ENCODE data around the gene PSPN. TPM values are rescaled to one million over a fixed set of nuclear protein-coding genes. Genes with fewer than 3 reads are reported as not detected.

Gene PSPN
- total and polyA plus RNA-seq, 3 experiments from 2014 or later, result 0.76 to 1.8 (median 1.6) TPM

DNA sequence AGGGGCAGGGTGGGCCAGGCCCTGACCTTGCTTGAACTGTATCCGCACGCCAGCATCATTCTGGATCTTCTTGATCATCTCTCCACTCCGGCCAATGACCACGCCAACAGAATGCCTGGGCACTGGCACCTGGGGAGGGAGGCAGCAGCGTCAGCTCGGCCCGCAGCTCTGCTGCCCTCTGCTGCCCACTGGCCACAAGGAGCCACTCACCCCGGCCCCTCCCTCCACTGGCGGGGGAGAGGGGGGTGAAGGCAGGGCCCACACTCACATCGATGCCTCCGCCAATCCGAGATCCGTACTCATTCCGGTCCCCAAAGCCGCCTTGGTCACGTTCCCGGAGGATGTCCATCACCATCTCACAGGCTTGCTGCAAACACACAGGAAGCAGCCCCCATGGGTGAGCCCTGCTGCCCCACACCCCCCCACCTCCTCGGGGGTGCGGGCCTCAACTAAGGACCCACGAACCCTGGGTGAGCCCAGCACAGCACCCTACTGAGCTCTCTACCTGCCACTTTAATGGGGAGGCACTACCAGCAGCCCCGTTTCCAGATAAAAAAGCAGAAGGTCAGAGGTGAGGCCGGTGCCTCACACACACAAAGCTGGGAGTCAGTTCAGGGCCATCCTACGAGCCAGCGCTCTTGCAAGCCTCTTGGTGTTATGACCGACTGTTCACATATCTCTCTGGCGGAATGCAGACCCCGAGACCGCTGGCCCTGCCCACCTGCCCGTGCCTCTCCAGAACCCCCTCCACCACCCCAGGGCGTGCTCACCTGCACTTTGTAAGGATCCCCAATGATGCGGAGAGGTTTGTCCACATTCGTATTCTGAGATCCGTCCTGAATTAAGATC, 42.2 kb upstream of the PSPN start:
- Histone ChIP-seq H3K4me3 (ENCODE audit: low read length) (no peak overlapping the region), H3K36me3 (ENCODE audit: insufficient read depth, low read length) (peaks cover 52% of the 10 kb centered on the region), H3K27me3 (ENCODE audit: insufficient read depth, low read length, poor library complexity, severe bottlenecking) (no peaks in the 10 kb centered on the region), H3K4me1 (ENCODE audit: insufficient read depth, low read length) (peaks cover 8% of the 10 kb centered on the region), H3K9me3 (ENCODE audit: low read length) (no peaks in the 10 kb centered on the region), H3K27ac (ENCODE audit: low read depth, low read length) (no peak overlapping the region)
- Mint-ChIP-seq H3K4me3 (peak overlapping the region in 2 of 7 donors; percentile 32 to 42), H3K27ac (no peak overlapping the region), H3K9me3 (no peaks in the 10 kb centered on the region), H3K4me1 (peaks cover 12 to 26% (median 12%) of the 10 kb centered on the region in 3 donors), H3K36me3 (peaks cover 3 to 91% (median 9%) of the 10 kb centered on the region in 3 donors), H3K27me3 (no peaks in the 10 kb centered on the region)
- ChIA-PET POLR2A (interaction anchor here (0.6 kb wide), 1 partner anchor 8 kb away, joined by 3 read pairs; no protein-coding TSS in a partner anchor), CTCF (interaction anchor here (1.3 kb wide), 1 partner anchor 20 kb away, joined by 3 read pairs; no protein-coding TSS in a partner anchor)
- DNase-seq, result no peak

DNA sequence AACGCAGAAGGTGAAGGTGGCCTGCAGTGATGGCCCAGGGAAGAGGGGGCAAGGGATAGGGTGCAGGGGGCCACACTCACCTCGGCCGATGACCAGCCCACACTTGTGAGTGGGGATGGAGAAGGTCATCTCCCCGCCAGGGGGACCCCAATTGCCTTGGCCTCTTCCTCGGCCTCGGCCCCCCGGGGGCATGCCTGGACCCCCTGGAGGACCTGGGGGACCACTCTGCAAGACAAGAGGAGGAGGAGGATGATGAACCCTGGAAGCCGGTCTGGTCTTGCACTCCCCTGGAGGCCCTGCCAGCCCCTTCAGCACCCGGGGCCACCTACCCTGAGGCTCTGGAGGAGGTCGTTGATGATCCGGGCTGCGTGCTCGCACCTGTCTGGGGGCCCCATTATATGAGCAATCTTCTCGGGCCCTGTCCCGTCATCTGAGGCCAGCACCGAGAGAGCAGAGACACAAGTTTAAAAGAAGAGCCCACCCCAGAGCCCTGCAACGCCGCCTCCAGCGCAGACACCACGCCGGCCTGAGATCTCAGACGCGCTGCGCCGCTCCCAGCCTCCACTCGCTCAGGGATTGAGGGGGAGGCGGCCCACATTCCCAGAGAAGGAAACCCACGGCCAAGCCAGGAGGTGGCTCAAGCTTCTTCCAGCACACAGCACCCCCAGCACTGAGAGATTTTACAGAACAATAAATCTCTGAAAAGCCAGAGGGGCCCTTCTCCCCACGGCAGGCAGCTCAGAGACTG, 41.1 kb upstream of the PSPN start:
- H3K9me3 Mint-ChIP-seq, result no peaks in the 10 kb centered on the region
- H3K36me3 ChIP-seq (ENCODE audit: insufficient read depth, low read length), result peaks cover 52% of the 10 kb centered on the region
- no peaks in the 10 kb centered on the region for H3K4me1 ChIP-seq (ENCODE audit: insufficient read depth, low read length)
- H3K4me3 Mint-ChIP-seq, result no peak overlapping the region
- H3K27ac ChIP-seq (ENCODE audit: low read depth, low read length), result no peak overlapping the region
- ChIA-PET CTCF (interaction anchor here (0.6 to 1.3 kb wide), 2 partner anchors 19 to 103 kb away, joined by 3 read pairs; no protein-coding TSS in a partner anchor), POLR2A (interaction anchor here (0.6 kb wide), 1 partner anchor 9 kb away, joined by 3 read pairs; no protein-coding TSS in a partner anchor)
- no peak overlapping the region for H3K4me3 ChIP-seq (ENCODE audit: low read length)
- H3K27ac Mint-ChIP-seq, result no peak overlapping the region
- no peaks in the 10 kb centered on the region for H3K27me3 ChIP-seq (ENCODE audit: insufficient read depth, low read length, poor library complexity, severe bottlenecking)
- peaks cover 1 to 15% (median 2%) of the 10 kb centered on the region in 3 donors for H3K4me1 Mint-ChIP-seq
- peaks cover 3 to 87% (median 6%) of the 10 kb centered on the region in 3 donors for H3K36me3 Mint-ChIP-seq
- no peaks in the 10 kb centered on the region for H3K27me3 Mint-ChIP-seq
- DNase-seq, result no peak
- no peaks in the 10 kb centered on the region for H3K9me3 ChIP-seq (ENCODE audit: low read length)

DNA sequence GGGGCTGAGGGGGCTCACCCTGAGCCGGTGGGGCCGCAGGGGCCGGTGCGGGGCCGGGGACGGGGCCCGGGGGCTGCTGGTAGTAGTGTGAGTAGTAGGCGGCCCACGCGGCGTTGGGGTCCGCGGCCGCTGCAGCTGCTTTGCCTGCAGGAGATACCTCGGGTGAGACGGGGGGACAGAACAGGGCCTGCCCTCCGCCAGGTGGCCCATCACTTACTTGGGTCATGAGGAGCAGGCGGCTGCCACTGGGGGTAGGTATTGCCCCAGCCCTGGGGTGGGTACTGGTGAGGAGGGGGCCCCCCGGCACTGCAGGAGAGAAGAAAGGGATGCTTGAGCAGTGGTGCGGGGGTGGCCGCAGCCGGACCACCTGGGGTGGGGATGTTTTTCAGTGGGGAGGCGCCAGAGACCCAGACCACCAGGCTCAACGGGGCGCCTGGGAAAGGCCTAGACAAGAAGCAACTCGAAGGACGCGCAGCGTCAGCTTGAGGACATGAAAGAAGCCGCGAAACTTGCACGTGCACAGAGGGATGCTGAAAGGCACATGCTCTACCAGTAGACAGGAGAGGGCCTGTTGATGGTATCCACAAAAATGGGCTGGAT, 40.0 kb upstream of the PSPN start:
- Mint-ChIP-seq H3K4me1 (peaks cover 0 to 3% (median 1%) of the 10 kb centered on the region in 3 donors), H3K36me3 (peaks cover 3 to 75% (median 5%) of the 10 kb centered on the region in 3 donors), H3K9me3 (no peaks in the 10 kb centered on the region)

DNA sequence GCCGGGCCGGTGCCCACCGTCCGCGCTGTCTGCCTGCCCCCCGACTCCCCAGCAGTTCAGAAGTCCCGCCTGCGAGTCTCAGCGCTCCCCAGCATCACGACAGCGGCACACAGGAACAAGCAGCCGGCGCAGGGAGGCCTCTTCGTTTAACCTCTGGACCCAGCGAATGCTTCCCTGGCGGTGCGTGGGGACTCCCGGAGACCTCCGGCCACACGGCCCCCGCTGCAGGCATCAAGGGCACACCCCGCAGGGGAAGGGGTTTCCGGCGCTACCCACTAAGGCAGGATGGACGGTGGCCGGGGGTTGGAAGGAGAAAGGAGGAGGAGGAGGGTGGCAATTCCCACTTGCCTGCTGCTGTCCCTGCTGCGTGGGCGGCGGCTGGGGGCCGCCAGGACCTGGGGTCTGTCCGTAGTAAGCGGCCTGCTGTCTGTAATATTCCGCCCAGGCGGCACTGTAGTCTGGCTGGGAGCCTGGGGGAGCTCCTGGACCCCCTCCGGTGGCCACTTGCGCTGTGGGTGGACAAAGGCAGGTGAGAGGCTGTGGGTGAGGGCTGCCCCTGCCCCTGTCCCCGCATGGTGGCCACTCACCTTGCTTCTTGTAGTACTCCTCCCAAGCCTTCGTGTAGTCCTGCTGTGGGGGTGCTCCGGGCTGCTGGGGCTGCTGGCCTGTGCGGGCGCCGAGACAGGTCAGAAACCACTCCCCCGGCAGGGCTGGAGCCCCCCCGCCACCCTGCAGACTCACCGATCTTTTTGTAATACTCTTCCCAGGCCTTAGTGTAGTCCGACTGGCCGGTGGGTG, 39.3 kb upstream of the PSPN start:
- peaks cover 2 to 68% (median 2%) of the 10 kb centered on the region in 3 donors for H3K36me3 Mint-ChIP-seq
- H3K9me3 Mint-ChIP-seq, result no peaks in the 10 kb centered on the region
- Histone ChIP-seq H3K9me3 (ENCODE audit: low read length) (no peaks in the 10 kb centered on the region), H3K27me3 (ENCODE audit: insufficient read depth, low read length, poor library complexity, severe bottlenecking) (no peaks in the 10 kb centered on the region), H3K4me3 (ENCODE audit: low read length) (no peak overlapping the region), H3K27ac (ENCODE audit: low read depth, low read length) (no peak overlapping the region), H3K4me1 (ENCODE audit: insufficient read depth, low read length) (no peaks in the 10 kb centered on the region), H3K36me3 (ENCODE audit: insufficient read depth, low read length) (peaks cover 38% of the 10 kb centered on the region)
- CTCF ChIA-PET, result no interaction called here
- POLR2A ChIA-PET, result no interaction called here
- no peak for DNase-seq
- H3K4me1 Mint-ChIP-seq, result no peaks in the 10 kb centered on the region
- H3K27me3 Mint-ChIP-seq, result no peaks in the 10 kb centered on the region
- H3K27ac Mint-ChIP-seq, result no peak overlapping the region
- H3K4me3 Mint-ChIP-seq, result no peak overlapping the region

More for the DNA sequence above, 40.0 kb upstream of the PSPN start:
- Histone ChIP-seq H3K36me3 (ENCODE audit: insufficient read depth, low read length) (peaks cover 45% of the 10 kb centered on the region), H3K4me3 (ENCODE audit: low read length) (no peak overlapping the region), H3K9me3 (ENCODE audit: low read length) (no peaks in the 10 kb centered on the region), H3K27me3 (ENCODE audit: insufficient read depth, low read length, poor library complexity, severe bottlenecking) (no peaks in the 10 kb centered on the region), H3K4me1 (ENCODE audit: insufficient read depth, low read length) (no peaks in the 10 kb centered on the region), H3K27ac (ENCODE audit: low read depth, low read length) (no peak overlapping the region)
- DNase-seq, result no peak
- ChIA-PET POLR2A (no interaction called here), CTCF (no interaction called here)
- H3K27me3 Mint-ChIP-seq, result no peaks in the 10 kb centered on the region
- no peak overlapping the region for H3K27ac Mint-ChIP-seq
- no peak overlapping the region for H3K4me3 Mint-ChIP-seq

DNA sequence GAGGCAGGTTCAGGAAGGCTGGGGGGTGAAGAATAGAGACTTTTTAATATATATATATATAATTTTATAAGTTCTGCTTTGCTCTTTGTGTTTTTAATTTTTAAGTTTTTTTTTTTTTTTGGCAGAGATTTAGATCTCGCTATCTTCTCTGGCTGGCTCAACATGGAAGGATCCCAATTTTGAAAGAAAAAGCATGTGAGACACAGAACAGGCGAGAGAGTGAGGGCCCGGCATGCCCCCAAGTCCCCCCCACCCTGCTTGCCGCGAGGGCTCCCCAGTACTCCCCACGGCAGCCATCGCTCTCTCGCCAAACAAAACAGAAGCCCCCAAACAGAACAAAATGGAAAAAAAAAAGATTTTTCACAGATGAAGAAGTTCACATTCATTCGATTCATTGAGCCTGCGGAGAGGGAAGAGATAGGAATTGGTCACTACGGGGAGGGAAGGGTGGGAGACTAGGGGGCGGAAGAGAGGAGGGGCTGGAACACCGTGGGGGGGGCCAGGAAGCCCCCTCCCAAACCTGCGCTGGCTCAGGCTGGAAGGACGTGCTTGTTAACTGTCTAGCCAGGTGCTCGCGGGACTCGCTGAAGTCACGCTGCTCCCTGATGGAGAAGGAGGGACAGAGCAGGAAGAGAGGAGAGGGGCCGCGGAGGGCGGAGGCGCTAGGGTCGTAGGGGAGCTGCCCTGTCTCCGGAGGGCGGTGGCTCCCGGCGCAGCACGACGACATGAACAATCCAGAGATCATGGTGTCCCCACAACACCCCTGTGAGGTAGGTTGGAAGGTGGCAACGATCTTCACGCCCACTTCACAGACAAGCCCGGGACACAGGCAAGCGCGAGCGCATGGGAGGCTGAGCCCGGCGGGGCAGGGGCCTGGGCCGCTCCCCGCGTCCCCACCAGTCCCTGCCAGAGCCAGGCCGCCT, 38.2 kb upstream of the PSPN start:
- Mint-ChIP-seq H3K27me3 (no peaks in the 10 kb centered on the region), H3K36me3 (peaks cover 0 to 58% (median 0%) of the 10 kb centered on the region in 3 donors), H3K4me1 (no peaks in the 10 kb centered on the region), H3K9me3 (no peaks in the 10 kb centered on the region), H3K27ac (no peak overlapping the region), H3K4me3 (no peak overlapping the region)
- Histone ChIP-seq H3K4me3 (ENCODE audit: low read length) (no peak overlapping the region), H3K9me3 (ENCODE audit: low read length) (no peaks in the 10 kb centered on the region), H3K27me3 (ENCODE audit: insufficient read depth, low read length, poor library complexity, severe bottlenecking) (no peaks in the 10 kb centered on the region), H3K4me1 (ENCODE audit: insufficient read depth, low read length) (no peaks in the 10 kb centered on the region), H3K36me3 (ENCODE audit: insufficient read depth, low read length) (peaks cover 28% of the 10 kb centered on the region), H3K27ac (ENCODE audit: low read depth, low read length) (no peak overlapping the region)
- ChIA-PET POLR2A (no interaction called here), CTCF (no interaction called here)
- no peak for DNase-seq

DNA sequence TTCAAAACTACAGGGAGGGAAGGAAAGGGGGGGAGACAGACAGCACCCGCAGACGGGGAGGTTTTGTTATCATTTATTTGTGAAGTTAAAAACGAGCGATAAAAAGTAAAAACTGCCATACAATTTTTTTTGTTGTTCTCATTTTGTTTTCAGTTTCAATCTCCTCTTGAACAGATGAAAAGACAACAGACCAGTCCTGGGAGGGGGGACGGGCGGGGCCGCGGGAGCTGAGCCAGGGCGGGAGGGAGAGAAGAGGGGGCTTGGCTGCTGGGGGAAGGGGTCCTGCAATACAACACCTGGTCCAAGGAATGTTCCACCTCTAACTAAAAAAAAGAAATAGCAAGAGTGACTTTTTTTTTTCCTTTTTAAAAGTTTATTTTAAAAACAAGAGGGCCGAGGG, 37.6 kb upstream of the PSPN start:
- POLR2A ChIA-PET, result no interaction called here

More for the DNA sequence above, 37.6 kb upstream of the PSPN start:
- no peaks in the 10 kb centered on the region for H3K9me3 ChIP-seq (ENCODE audit: low read length)
- no peaks in the 10 kb centered on the region for H3K4me1 Mint-ChIP-seq
- H3K4me3 ChIP-seq (ENCODE audit: low read length), result no peak overlapping the region
- no peak overlapping the region for H3K27ac ChIP-seq (ENCODE audit: low read depth, low read length)
- no peak for DNase-seq
- H3K27me3 ChIP-seq (ENCODE audit: insufficient read depth, low read length, poor library complexity, severe bottlenecking), result no peaks in the 10 kb centered on the region
- H3K27me3 Mint-ChIP-seq, result no peaks in the 10 kb centered on the region
- no peaks in the 10 kb centered on the region for H3K9me3 Mint-ChIP-seq
- H3K36me3 Mint-ChIP-seq, result peaks cover 0 to 51% (median 0%) of the 10 kb centered on the region in 3 donors
- CTCF ChIA-PET, result no interaction called here
- H3K27ac Mint-ChIP-seq, result no peak overlapping the region
- H3K4me1 ChIP-seq (ENCODE audit: insufficient read depth, low read length), result no peaks in the 10 kb centered on the region
- peaks cover 22% of the 10 kb centered on the region for H3K36me3 ChIP-seq (ENCODE audit: insufficient read depth, low read length)
- no peak overlapping the region for H3K4me3 Mint-ChIP-seq

All from CD8-positive, alpha-beta memory T cell (primary cell).